GF-D8 (cell line): ENCODE data around the gene KRTAP10-2.

Source experiments
- DNase-seq: peaks from one replicate; lab custom pipeline; 2025; lab: John Stamatoyannopoulos, UW

The KRTAP10-2 gene

DNA sequence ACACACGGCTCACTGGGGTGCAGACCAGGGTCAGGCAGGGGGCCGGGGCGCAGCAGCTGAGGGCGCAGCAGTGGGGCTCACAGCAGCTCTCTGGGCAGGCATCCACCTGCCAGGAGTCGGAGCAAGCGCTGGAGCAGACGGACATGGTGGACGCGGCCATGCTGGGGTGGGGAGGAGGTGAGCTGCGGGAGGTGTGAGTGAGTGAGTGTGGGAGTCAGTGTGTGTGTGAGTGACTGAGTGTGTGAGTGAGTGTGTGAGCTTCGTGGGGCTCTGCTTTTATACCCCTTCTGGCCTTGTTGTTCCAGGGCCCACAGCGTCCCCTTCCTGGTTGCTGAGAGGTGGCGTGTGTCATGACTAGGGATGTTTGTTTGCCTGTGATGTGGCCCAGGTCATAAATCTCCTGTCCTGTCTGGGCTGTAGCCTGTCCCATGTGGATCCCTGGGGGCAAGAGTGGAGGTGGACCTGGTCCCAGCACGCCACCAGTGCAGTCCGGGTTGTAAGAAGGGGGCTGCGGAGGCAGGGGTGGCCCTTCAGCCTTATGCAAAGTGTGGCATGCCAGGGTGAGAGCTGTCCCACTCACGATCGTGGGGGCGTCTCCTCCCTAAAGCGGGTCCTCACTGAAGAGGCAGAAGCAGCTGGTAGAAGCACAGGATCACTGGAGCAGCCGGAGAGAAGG is 11.2 kb downstream of the KRTAP10-2 start, which contains the start of gene KRTAP10-1:
TSS of gene KRTAP10-1 (minus strand) at position 205 of the 676 bp plus-strand sequence. CDS start at position 160, 45 bp downstream.
- no peak for DNase-seq

DNA sequence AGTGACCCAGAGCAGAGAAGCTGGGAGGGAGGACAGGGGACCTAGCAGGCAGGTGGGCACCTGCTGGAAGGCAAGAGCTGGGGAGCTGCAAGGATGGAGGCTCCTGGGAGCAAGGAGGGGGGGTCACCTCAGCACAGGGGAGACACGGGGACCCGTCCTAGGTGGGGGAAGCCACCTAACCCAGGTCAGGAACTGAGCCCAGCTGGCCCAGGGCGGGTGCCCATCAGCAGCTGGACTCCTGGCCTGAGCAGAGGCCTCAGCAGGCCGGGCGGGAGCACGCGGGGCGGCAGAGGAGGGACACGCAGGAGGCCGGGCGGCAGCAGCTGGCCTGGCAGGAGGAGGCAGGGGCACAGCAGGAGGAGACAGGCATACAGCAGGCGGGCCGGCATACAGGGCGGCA is 12.3 kb downstream of the KRTAP10-2 start:
- DNase-seq = no peak

DNA sequence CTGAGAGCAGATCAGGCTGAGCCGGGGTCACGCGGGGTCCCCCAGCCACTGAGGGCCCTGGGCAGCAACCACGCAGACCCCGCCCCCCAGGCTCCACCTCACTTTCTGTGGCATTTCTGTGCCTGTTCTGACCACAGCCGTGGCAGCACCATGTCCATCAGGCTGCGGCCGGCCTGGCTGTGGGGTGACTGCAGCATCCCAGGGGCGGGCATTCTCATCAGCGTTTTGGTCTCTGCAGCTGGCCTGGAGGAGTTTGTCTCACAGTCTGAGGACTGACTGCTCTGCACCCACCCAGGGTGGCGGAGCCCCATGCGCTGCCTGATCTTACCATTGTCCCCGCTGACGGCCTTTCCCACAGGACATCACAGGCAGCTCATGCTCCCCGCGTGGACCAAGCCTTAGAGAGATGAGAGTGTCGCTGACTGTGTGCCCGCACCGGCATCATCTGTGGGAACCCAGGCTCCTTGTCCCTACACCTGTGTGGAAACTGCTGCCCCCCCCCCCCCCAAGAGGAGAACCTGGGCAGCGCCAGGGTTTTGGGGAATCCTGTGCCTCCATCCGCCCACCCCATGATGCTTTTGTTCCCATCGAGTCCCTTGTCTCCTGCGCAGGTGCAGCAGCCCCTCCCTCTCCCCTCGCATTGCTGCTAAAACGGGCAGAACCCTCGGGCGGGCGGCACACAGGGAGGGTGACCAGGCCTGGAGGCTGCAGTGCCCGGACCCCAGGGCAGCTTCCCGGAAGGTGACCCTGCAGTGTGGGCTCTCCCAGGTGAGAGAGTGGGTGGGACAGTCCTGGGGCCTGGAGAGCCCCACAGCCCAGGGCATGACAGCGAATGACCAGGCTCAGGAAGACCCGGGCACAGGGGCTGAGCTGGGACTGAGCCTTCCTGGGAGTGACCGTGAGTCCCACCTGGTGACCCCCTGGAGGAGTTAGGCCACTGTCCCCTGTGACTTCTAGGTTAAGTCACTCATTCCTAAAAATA is 13.1 kb downstream of the KRTAP10-2 start:
- no peak for DNase-seq

DNA sequence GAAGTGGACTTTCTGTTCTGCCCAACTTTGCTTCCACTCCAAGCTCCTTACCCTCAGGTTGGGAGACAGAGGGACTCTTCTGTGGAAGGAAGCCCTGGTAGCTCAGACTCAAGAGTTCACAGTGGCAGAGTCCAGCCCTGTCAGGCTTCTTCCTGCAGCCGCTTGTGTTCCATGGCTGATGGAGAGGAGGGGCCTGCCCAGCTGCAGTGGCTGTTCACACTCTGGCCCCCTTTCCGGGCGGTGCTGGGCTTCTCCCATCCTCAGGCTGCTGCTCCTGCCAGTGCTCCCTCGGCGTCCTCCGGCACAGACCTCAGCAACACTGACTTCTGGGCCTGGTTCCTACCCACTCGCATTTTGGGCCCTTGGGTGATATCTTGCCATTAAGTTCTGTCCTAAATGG is 15.3 kb downstream of the KRTAP10-2 start:
- DNase-seq = no peak

DNA sequence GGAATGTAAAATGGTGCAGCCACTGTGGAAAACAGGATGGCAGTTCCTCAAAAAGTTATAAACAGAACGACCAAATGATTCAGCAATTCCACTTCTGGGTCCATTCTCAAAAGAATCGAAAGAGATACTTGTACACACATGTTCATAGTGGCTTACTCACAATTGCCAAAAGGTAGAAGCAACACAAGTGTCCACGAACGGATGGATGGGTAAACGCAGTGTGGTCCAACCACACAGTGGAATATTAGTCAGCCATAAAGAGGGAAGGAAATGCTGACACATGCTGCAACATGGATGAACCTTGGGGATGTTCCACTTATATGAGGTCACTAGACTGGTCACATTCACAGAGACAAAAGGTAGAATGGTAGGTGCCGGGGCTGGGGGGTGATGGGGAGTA is 16.6 kb downstream of the KRTAP10-2 start:
- DNase-seq = no peak

DNA sequence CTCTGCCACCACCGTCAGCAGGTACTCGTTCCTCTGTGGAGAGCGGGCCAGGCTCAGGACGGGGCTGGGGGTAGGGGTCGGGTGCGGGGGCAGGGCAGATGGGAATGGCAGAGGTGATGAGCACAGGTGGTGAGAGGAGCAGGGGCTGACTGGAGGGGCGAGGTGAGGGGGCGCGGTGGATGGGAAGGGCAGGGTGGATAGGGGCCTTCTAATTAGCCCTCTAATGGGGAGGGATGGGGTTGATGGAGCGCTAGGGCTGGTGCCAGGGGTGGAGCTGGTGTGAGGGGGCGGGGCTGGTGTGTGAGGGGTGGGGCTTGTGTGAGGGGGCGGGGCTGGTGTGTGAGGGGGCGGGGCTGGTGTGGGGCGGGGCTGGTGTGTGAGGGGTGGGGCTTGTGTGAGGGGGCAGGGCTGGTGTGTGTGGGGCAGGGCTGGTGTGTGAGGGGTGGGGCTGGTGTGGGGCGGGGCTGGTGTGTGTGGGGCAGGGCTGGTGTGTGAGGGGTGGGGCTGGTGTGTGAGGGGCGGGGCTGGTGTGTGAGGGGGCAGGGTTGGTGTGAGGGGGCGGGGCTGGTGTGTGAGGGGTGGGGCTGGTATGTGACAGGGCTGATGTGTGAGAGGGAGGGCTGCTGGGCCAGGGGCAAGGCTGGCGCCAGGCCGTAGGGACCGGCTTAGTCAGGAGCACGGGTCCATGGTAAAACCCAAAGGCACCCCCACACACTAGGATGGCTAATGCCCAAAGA is 17.2 kb downstream of the KRTAP10-2 start:
- DNase-seq = no peak

DNA sequence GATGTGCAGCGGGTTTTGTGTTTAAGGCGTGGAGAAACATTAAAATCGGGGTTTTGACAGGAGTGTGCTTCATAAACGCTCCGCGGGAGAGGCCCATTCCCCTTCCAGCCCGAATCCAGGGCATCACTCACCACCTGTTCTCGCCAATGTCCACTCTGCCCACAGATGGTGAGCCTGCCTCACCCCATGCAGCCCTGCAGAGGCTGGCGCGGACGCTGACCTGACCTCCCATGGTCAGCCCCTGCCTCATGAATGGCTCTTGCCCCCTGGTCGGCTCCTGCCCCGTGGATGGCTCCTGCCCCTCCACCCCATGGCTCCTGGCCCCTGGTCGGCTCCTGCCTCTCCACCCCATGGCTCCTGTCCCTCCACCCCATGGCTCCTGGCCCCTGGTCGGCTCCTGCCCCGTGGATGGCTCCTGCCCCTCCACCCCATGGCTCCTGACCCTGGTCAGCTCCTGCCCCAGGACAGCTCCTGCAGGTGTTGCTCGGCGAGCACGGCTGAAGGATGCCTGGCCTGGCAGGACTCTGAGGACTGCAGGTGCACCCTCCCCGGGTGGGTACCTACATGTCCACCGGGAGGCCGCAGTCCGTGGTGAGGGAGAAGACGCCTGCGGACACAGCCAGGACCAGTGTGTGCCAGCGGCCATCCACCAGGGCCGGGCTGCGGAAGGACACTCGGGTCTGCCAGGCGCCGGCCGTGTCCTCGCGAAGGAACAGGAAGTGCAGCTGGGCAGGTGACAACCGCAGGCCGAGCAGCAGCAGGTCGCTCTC is 18.0 kb downstream of the KRTAP10-2 start:
- no peak for DNase-seq

DNA sequence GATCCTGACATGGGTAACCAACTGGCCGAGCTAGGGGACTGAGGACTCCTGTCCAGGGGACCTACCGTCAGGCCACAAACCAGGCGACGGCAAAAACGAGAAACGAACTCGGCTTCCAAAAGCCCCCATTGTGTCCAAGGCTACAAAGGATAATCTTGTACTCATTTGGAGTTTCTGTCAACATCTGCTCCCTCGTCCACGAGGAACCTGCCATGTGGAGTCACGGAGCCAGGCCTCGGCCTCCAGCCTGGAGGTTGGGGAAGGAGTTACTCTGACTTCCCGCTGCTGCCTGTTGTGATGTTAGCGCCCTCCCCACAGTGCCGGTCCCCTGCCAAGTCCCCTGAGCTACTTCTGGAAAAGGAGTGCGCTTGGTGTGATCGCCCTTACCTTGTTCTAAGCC is 18.6 kb downstream of the KRTAP10-2 start:
- DNase-seq = no peak

DNA sequence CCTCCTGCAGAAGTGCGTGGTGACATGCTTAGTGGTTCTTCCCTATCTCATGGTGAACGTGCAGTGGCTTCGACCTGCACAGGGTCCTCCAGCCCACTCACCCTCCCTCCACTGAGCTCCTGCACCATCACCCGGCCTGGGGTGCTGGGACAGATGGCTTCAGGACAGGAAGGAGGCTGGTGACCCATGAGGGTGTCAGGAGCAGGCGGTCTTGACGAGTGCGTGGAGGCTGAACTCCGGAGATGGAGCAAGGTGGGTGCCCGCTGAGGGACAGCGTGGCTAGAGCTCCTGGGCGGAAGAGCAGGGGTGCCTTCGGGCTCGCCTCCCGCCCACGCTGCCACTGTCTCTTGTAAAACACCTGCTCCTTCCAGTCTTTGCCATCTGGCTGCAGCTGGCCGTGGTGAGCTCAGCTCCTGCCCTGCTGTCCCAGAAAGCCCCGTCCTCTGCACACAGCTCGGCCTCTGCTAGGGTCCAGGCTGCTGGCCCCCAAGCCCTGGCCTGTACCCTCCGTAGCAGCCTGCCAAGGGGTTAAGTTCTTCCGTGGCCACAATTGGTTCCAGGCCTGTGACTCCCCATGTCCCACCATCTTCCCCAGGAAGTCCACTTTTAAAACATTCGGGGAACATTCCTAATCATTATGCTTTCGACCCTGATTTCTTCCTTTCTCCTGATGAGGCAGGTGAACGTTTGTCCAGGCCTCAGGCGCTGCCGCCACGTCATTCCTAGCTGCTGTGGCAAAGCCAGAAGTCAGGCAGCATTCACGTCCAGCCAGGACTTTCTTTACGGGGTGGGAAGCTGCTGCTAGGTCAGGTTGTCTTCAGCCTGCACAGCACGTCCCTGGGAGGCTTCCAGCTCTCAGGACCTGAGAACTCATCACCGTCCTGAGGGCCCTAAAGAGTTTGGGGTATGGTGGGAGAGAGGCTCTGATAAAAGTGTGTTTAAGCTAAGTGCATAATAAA is 19.4 kb downstream of the KRTAP10-2 start:
- DNase-seq = no peak

DNA sequence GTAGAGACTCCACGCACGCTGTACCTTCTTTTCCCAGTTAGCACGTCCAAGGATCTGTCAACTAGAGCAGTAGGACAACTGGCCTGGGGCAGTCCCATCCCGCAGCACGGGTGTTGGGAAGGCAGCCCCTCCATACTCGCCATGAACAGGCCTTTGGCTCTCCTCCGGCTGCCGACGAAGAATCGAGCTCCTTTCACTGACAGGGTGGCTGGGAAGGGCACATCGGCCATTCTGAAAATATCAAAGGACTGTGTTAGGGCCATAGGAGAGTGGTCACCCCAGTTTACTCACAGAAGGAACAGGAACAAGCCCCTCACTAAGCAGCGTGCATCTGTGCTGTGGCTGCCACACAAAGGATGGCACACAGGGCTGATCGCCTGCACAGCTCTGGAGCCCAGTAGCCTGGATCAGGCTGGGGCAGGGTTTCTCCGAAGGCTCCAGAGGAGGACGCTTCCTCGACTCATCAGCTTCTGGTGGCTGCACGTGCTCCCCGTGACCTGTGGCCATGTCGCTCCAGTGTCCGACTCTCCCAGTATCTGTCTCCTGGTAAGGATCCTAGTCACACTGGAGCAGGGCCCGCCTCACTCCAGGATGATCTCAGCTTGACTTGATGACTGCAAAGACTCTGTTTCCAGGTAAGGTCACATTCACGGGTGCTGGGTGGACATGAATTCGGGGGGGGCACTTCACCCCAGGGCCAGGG is 20.3 kb downstream of the KRTAP10-2 start:
- DNase-seq = no peak

DNA sequence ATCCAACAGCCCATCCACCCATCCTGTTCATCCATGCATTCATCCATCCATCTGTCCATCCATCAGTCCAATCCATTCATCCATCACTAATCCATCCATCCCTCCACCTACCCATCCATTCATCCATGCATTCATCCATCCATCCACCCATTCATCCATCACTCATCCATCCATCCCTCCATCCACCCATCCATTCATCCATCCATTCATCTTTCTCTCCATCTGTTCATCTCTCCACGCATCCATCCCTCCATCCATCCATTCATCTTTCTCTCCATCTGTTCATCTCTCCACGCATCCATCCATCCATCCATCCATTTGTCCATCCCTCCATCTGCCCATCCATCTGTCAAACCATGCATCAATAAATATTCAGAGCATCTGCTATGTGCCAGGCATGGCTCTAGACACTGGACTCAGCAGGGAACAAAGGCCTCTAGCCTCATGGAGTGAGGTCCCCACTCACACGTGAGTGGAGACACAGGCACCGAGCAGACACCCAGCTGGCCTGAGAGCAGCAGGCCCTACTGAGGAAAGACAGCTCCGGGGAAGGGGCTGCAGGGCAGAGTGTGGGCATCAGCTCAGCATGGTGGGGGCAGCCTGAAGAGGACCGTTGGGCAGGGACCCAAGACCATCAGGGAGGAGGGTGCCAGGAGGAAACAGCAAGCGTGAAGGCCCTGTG is 20.9 kb downstream of the KRTAP10-2 start:
- no peak for DNase-seq

DNA sequence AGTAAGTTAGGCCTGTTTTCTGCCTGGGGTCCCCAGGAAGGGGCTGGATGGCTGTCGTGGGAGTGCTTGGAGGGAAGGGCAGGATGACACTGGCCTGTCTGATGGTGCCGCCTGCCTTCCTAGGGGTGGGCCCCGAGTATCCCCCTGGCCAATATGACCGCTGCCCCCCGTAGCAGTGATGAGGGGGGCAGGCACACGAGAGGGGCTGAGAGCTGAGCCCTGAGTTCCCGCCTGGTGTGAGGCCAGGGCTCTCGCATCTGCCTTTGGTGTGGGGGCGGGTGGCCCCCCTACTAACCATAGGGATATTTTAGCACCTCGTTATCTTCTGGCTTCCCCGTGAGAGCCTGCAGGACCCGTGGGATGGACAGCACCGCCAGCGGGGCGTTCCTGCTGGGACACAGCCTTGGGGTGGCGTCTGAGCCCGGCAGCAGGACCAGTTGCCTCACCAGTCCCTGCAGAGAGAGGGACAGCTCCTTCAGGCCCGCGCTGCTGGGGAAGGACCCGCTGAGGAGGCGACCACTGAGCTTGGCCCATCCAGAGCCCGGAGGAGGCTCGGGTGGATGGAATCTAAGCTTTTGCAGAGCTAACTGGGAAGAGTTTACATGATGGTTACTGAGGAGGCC is 21.7 kb downstream of the KRTAP10-2 start:
- DNase-seq = no peak

DNA sequence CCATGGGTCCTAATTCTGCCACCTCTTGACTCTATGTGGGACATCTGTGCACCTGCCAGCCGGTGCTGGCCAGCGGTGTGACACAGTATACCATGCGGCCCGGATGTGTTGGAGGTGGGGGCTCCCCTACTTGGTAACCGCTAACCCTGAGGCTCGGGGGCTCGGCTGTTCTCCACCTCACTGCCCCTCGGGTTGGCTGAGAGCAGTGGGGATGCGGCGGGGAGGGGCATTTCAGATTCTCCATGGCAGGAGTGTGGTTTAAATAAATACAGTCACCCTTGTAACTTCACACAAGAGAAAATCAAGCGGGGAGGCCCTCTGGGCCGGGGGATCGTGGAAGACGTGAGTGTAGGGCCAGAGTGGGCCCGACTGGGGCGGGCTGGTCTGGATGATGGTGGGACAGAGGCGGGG is 22.3 kb downstream of the KRTAP10-2 start:
- no peak for DNase-seq

DNA sequence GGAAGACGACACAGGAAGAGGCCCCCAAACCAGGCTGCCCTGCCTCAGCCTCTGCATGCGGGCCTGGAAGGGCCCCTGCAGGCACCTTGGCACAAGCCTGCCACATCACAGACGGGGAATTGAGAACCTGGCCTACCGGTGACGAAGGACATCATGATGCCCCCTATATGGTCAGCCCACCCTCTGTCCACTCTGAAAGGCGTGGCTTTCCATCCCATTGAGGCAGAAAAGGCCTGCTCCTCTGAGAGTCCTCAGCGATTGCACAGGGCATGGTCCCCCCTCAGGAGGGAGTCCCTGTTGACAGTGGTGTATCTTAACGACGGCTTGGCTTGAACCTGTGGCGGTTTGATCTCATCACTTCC is 22.7 kb downstream of the KRTAP10-2 start:
- DNase-seq = no peak

DNA sequence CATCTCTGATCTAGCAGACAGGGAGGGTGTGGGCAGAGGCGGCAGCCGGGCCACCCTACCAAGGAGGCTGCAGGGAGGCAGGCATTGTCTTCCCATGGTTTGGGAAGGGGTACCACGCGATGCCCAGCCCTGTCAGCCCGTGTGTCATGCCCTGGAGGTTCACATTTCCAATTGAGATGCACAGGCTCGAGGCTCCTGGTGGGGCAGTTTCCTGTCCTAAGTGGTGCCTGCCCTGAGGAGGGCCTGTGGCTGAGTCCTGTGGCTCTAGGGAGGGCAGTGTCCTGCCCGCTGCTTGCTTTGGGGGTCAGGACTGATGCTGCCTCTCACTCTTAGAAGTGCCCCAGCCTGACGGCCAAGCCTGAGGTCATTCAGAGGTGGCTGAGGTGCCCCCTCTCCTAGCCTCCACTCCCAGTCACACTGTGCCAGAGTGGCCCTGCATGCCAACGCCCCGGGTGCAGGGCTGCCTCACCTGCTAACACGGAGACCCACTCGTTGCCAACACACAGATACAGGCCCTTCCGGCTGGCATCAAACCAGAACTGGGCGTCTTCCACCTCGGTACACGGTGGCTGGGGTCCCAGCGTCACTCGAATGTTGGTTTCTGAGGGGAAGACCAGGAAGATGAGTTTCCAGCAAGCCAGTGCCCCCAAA is 23.2 kb downstream of the KRTAP10-2 start:
- no peak for DNase-seq

DNA sequence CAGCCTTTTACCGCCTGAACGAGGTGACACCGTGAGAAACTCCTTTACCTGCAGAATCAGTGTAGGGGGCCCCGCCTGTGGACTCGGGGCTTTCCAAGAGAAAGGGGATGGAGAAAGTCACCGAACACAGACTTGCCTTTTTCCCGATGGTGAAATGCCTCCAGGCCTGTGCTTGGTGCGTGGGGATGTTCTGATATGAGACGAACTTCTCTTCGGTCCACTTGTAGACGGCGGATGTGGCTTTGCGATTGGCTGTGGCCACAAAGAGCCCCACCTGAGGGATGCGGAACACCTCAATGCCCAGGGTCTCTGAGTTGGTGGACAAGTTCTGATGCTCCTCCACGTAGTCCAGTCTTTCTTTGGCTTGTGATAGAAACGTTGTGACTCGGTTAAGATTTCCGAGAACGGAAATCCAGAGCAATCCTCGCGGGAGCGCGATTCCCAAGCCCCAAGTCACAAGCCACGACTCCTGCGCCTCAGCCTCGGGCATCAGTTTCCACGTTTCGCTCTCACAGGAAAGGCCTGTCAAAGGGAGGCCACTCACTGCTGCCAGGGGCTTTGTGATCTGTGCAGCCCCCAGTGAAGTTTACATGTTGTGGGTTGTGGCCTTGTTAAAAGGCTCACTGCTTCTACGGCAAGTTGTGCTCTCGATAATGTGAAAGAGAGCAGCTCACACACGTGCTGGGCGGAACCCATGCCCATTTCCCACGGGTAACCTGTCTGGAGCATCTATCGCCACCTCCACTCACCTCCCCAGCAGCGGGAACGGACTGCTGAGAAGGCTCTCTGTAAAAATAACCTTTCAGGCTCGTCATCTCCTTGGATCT is 23.9 kb downstream of the KRTAP10-2 start:
- no peak for DNase-seq
